Lung (tissue), 16 donors: ENCODE data around the gene PON3. TPM values are rescaled to one million over a fixed set of nuclear protein-coding genes. Genes with fewer than 3 reads are reported as not detected.

Experiments used
- ATAC-seq: fragments of 200-7000 bp; cut with Tn5 transposase; one replicate; pipeline ENCODE4 v1.9.1; 2020; ENCODE audit warnings: moderate number of reproducible peaks; ENCODE audit not compliant: insufficient read depth, low FRiP score
- DNase-seq, 3 donors: peaks; one replicate each; pipeline ENCODE4 v3.0.0-alpha.2; 2013 to 2017
- H3K27ac ChIP-seq, 2 donors: one replicate each; pipeline ENCODE4 v1.5.1; 2013; ENCODE audit warnings: mild to moderate bottlenecking in 2 of 2, moderate library complexity in 2 of 2, control low read depth in 1 of 2, inconsistent platforms in 1 of 2, low read depth in 1 of 2, low read length in 1 of 2
- H3K27me3 ChIP-seq, 3 donors: one replicate each; pipeline ENCODE4 v1.5.1; 2013; ENCODE audit warnings: low read length in 2 of 3; ENCODE audit not compliant: control insufficient read depth in 3 of 3, insufficient read depth in 3 of 3
- H3K36me3 ChIP-seq, 4 donors: one replicate each; pipeline ENCODE4 v1.5.1; 2013; ENCODE audit warnings: low read length in 4 of 4, mild to moderate bottlenecking in 1 of 4, moderate library complexity in 1 of 4; ENCODE audit not compliant: control insufficient read depth in 4 of 4, insufficient read depth in 4 of 4
- H3K4me1 ChIP-seq, 5 donors: one replicate each; pipeline ENCODE4 v1.5.1; 2013; ENCODE audit warnings: low read length in 5 of 5, mild to moderate bottlenecking in 2 of 5, moderate library complexity in 1 of 5; ENCODE audit not compliant: control insufficient read depth in 5 of 5, insufficient read depth in 5 of 5
- H3K4me3 ChIP-seq: one replicate; pipeline ENCODE4 v1.5.1; 2013; ENCODE audit warnings: mild to moderate bottlenecking, control low read depth, moderate library complexity
- H3K9ac ChIP-seq, 2 donors: one replicate each; pipeline ENCODE4 v1.5.1; 2013; ENCODE audit warnings: low read length in 2 of 2, control low read depth in 1 of 2; ENCODE audit not compliant: insufficient read depth in 1 of 2
- H3K9me3 ChIP-seq, 4 donors: one replicate each; pipeline ENCODE4 v1.5.1; 2013; ENCODE audit warnings: low read length in 3 of 4, mild to moderate bottlenecking in 1 of 4, moderate library complexity in 1 of 4; ENCODE audit not compliant: control insufficient read depth in 4 of 4, insufficient read depth in 3 of 4
- WGBS, 2 donors: extraction: QIAGEN DNeasy Blood & Tissue Kit; methylation state at CpG; one replicate each; pipeline ENCODE4 v1.1.7; 2013; 5-methylcytosine and 5-hydroxymethylcytosine counted together
- long read RNA-seq, 5 donors: transcript quantifications; one replicate each; lab custom pipeline, GENCODE V29; 2026
- polyA plus RNA-seq, 2 donors: library from polyadenylated mRNA; stranded (reverse); fragments of 200-250 nt; gene quantifications; one replicate each; pipeline ENCODE4 v1.2.1, GENCODE V29; 2013
- total RNA-seq, 2 donors: library from RNA; depleted of rRNA in 1 of 2; stranded (reverse); fragments of >200 nt in 1 of 2; gene quantifications; one replicate each; pipeline ENCODE4 v1.2.1, GENCODE V29; 2014 to 2021
- TF ChIP-seq, protein P1 (sequence below): IDR thresholded peaks from 2 replicates; pipeline ENCODE4 v1.5.1; 2012; ENCODE audit warnings: mild to moderate bottlenecking; ENCODE audit errors: control extremely low read depth, extremely low read depth
- donor health status: control.
- donor health status: control.
- donor health status: Bipolar disorder and iron deficiency.
- donor health status: healthy.
- donor health status: DM: yes; HTN: yes; CAD: no.

The PON3 gene
- total RNA-seq (10 to 100 TPM; 19.6 to 25.5 TPM), polyA plus RNA-seq (10 to 100 TPM; 13.2 to 28.0 TPM)
- long read RNA-seq, donor 1, partial matches to known transcripts, result 0 of 7 reads
- long read RNA-seq, donor 1, other reads (novel, unspliced or antisense), result 0 of 7 reads
- long read RNA-seq, donor 2, partial matches to known transcripts, result 0 of 3 reads
- long read RNA-seq, donor 2, other reads (novel, unspliced or antisense), result 0 of 3 reads
- long read RNA-seq, donor 3, partial matches to known transcripts, result 0 of 8 reads
- long read RNA-seq, donor 3, other reads (novel, unspliced or antisense), result 0 of 8 reads
- long read RNA-seq, donor 4, result 0 reads
- long read RNA-seq, donor 5, partial matches to known transcripts, result 0 of 10 reads
- long read RNA-seq, donor 5, other reads (novel, unspliced or antisense), result 0 of 10 reads

DNA sequence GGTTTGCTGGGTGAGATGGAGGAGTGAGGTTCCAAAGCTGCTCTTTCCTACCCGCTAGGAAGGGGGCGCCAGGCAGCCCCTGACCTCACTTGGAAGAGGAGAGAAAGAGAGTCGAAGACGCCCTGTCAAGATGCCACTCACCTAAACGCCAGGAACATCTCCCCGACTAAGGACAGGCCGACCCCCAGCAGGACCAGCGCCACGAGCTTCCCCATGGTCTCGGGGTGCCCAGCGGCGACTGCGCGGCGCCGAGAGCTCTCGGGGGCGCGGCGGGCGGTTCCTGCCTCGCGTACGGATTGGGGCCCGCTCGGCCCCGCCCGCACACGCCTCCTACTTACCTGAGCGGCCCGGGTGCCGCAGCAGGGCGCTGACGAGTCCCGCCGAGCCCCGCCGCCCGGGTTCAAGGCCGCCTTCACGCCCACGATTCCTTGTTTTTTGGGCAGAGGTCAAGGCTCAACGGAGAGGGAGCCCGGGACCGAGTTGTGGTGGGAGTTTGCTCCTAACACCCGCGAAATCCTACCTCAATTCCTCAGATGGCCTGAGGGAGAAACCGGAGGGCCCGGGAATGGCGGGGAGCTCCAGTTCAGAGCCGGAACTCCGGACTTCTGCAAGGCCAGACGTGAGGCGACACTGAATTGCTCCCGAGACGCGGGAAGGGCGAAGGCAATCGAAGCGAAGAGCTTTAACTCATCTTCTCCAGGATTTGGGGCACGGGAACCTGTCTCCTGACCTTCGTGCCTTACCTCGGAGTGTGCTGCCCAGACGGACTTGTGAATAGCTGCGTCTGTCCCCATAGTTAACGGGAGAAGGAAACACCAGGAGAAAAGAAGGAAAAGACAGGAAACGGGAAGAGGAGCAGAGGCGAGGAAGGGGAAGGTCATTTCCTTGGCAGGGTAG, at the start of gene PON3:
PON3 (minus strand) TSS at position 240 of the 897 bp plus-strand sequence; CDS start at position 215, 25 bp downstream.
- peak; percentile 86 for ATAC-seq
- no peaks in the 10 kb centered on the region for H3K36me3 ChIP-seq
- peak within 1 kb of the TSS; percentile 54 for H3K4me3 ChIP-seq
- peak within 1 kb of the TSS in 1 of 2 donors; percentile 78 for H3K27ac ChIP-seq
- peaks cover 0 to 7% (median 3%) of the 10 kb centered on the region in 5 donors for H3K4me1 ChIP-seq
- no peaks in the 10 kb centered on the region for H3K9me3 ChIP-seq
- TF ChIP-seq, protein P1, sequence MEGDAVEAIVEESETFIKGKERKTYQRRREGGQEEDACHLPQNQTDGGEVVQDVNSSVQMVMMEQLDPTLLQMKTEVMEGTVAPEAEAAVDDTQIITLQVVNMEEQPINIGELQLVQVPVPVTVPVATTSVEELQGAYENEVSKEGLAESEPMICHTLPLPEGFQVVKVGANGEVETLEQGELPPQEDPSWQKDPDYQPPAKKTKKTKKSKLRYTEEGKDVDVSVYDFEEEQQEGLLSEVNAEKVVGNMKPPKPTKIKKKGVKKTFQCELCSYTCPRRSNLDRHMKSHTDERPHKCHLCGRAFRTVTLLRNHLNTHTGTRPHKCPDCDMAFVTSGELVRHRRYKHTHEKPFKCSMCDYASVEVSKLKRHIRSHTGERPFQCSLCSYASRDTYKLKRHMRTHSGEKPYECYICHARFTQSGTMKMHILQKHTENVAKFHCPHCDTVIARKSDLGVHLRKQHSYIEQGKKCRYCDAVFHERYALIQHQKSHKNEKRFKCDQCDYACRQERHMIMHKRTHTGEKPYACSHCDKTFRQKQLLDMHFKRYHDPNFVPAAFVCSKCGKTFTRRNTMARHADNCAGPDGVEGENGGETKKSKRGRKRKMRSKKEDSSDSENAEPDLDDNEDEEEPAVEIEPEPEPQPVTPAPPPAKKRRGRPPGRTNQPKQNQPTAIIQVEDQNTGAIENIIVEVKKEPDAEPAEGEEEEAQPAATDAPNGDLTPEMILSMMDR, result no peak
- DNase-seq, result peak; percentile 36 to 45 (median 45)
- WGBS, 2 donors, result 6 to 11% methylated on average over 54 to 68 of the region's 68 CpGs
- H3K9ac ChIP-seq, result peak within 1 kb of the TSS; percentile 32 to 73
- H3K27me3 ChIP-seq, result peaks cover 0 to 2% (median 0%) of the 10 kb centered on the region in 3 donors

DNA sequence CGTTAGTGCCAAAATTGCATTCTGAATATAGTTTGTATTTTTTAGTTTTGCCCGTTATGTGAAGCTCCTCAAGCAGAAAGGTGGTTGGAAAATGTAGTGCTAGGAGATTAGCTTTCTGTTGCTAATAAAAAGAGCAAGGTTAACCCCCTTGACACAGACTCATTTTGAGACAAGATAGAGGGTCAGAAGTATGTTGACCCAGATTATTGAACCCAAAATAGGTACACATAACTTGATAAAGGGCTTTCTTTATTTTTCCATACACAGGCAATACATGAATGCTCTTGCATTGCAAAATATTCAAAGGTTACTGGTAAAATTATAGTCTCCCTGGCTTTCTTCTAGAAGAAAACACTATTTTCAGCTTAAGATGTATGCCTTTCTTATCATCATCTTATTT, 48.6 kb upstream of the PON3 start:
- DNase-seq (no peak), ATAC-seq (no peak)
- H3K36me3 ChIP-seq, result no peaks in the 10 kb centered on the region
- no peak overlapping the region for H3K27ac ChIP-seq
- no peak overlapping the region for H3K4me3 ChIP-seq
- H3K9ac ChIP-seq, result no peak overlapping the region
- TF ChIP-seq, protein P1, result no peak
- WGBS, 2 donors, result 82 to 86% methylated on average over 2 of the region's 2 CpGs
- peaks cover 0 to 5% (median 0%) of the 10 kb centered on the region in 5 donors for H3K4me1 ChIP-seq
- no peaks in the 10 kb centered on the region for H3K9me3 ChIP-seq
- H3K27me3 ChIP-seq, result no peaks in the 10 kb centered on the region

DNA sequence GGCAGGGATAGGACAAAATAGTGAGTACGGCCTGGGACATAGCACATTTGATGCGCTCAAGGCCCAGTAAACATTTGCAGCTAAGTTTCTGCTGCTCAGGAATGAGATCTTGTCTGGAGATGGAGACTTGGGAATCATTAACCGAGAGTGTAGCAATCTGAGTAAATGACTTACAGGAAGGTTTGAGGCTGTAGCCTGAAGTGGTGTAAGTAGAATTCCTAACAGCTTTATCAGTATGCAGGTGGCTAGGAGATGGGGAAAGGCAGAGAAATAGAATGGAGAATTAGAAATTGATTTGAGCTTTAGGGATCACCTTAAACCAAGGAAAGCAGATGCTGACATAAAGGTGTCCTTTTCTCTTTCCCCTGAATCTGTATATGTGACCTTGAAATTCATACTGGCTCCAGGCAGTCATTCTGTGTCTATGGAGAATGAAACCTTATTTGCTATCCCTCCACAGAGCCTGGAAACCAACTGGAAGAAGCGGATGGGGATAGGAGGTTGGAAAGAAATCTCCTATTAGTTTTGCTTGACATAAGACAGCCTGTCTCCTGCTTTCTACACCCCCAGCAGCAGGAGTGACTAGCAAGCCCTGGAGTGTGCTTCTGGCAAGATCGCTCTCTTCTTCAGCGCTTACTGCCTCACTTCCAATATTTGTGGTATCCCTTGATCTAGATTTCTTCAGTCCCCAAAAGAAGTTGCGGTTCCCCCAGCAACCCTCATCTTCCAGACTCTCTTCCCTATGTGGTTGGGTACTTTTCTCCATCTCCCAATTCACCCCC, 45.1 kb upstream of the PON3 start:
- Histone ChIP-seq H3K27me3 (no peaks in the 10 kb centered on the region), H3K27ac (peak overlapping the region in 1 of 2 donors; percentile 4), H3K4me1 (peaks cover 0 to 9% (median 0%) of the 10 kb centered on the region in 5 donors), H3K36me3 (no peaks in the 10 kb centered on the region), H3K9ac (no peak overlapping the region), H3K9me3 (no peaks in the 10 kb centered on the region), H3K4me3 (no peak overlapping the region)
- TF ChIP-seq, protein P1, result no peak
- 75 to 77% methylated on average over 7 of the region's 7 CpGs for WGBS, 2 donors
- DNase-seq, result peak in 2 of 3 donors; percentile 32 to 85
- peak; percentile 78 for ATAC-seq
